T1000 (cell line): Measurements from ENCODE around the gene DAPK1.
A peak's percentile ranks its signal among the peaks of the same experiment; 100 is the strongest.

Experiments
- DNase-seq: peaks from one replicate; lab custom pipeline; 2025; ENCODE audit warnings: mixed read lengths; lab: John Stamatoyannopoulos, UW

DAPK1 gene

DNA sequence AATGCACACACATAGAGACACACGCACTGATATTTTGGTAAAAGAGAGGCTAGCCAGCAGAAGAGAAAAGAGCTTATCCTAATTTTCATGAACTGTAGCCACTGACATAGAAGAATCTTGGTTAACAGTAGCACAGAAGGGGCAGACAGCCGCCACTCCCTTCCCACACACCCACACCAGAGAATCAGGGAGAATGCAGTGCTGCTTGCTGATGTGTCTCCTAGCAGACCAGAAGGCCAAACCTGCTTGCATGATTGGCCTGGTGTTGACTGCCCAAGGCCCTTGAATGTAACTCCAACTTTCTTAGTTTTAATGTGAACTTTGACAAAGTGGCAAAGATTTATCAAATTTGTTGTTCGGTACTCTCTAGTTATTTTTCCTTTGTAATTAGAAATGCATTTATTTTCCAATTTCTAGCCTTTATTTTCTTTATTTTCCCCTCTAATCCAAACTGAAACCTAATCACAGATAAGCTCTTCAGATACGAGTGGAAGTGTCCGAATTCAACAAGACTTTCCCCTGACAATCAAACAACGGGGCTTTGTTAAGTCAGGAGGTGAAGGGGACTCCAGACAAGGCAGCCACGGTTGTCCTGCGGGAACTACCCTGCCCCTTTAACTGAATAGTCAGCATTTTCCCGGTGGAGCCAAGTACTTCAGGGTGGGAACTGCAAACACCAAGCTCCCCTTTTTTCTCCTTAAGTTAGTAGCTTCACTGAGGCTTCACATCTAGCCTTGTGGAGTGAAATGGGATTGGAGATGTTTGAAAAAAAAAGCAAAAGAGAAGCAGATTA lies 146.3 kb downstream of the DAPK1 start:
- no peak for DNase-seq

DNA sequence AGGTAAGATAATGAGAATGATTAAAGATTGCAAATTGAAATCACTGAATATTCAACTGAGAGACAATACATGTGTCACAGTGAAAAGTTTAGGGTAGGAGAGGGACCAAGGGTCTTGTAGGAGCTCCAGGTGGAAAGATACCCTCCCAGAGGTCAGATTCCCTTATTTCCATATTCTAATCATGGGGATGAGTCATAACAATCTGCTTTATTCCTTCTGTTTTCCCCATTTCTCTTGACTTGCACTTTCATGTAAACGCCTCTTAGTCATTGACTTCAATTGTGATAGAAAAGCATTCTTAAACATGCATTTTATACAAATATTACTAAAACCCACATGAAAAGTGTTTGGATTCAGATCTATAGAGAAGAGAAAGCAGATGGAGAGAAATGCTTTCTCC lies 147.0 kb downstream of the DAPK1 start:
- no peak for DNase-seq

DNA sequence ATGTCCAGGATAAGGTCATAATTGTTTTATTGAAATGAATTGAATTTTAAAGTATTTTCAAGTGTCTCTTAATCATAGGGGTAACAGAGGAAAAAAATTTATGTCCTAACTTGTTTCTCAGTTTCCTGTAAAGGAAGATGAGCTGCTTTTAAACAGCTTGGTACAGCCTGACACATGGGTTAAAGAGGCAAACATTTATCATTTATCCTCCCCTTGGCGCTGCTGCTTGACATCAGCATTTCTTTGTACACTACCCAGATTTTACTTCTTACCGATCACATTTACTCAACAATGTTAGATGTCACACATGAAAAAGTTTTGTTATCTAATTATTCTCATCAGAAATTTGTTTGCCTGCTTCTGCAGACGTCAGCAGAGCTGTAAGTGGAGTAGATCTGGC lies 148.9 kb downstream of the DAPK1 start:
- DNase-seq = no peak

DNA sequence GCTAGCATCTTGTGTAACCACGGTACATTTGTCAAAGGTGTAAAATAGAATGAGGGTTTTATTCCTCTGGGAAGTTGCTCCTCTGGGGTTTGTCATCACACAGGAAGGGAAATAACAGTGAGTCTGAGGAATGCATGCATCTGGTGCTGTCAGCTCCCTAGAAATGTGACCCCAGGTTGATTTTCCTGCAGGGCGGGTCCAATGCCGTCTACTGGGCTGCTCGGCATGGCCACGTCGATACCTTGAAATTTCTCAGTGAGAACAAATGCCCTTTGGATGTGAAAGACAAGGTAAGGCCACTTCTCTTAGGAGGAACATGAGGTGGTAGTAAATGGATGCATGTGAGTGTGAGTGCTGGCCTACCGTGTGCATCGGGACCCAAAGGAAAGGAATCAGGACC lies 149.4 kb downstream of the DAPK1 start:
- DNase-seq = no peak

DNA sequence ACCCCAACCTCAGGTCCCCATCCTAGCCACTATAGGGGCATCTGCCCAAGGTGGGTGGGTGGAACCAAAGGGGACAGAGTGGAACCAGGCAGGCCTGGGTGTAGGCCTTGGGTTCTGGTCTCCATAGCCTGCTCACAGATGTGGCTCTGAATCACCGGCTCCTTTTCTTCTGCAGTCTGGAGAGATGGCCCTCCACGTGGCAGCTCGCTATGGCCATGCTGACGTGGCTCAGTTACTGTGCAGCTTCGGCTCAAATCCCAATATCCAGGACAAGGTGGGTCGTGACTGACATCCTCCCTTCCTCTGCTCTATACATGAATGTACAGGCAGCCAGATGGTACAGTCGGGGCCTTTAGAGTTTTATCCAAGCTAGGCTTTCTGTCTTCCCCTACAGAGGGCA lies 150.9 kb downstream of the DAPK1 start:
- no peak for DNase-seq

DNA sequence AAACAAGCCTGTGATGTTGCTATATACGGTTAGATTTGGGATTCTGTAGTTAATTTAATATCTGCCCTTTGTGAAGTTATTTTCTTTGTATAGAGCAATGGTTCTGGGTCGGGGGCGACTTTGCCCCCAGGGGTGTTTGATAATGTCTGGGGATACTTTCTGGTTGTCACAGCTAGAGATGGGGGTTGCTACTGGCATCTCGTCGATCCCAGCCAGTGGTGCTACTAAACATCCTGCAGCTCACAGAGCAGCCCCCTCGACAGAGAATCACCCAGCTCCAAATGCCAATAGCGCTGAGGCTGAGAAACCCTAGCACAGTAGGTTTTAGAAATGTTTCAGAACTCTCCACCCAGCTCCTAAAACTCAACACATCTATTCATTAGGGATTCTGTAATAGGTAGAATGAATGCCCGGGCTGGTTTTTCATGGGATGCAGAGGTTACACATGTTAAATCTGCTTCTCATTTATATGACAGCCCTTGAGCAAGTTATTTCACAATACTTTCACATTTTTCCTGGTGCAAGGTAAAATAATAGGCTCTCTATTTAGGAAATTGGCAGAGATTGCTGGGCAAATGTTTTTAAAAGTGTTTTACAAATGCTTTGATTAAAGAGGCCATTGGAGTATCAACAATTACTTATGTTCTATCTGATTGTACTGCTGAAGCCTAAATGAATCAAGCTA lies 153.1 kb downstream of the DAPK1 start:
- no peak for DNase-seq

DNA sequence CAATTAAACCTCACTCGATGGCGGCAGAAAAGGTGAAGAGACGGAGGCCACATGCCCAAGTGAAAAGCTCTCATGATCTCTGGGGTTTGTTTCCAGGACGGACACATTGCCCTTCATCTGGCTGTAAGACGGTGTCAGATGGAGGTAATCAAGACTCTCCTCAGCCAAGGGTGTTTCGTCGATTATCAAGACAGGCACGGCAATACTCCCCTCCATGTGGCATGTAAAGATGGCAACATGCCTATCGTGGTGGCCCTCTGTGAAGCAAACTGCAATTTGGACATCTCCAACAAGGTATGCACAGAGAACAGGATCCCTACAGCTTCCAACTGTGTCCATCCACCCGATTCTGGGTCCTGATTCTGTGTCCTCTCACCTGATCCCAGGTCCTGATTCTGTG lies 153.8 kb downstream of the DAPK1 start:
- DNase-seq = no peak

DNA sequence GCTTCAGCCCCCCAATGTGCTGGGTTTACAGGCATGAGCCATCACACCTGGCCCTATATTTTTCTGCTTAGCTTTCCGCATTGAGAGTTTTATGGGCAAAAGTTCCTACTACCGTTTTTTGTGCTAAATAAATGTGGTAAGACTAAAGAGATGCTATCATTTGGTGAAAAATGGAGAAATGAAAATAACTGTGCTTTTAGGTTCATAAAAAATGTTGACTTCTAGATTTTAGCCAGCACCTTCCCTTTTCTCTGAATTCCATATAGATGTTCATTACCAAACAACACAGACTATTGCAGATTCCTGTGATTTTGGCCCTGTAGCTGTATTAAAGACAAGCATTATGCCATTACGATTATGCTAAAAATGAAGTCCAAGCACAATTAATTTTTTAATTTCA lies 156.3 kb downstream of the DAPK1 start:
- DNase-seq = no peak

DNA sequence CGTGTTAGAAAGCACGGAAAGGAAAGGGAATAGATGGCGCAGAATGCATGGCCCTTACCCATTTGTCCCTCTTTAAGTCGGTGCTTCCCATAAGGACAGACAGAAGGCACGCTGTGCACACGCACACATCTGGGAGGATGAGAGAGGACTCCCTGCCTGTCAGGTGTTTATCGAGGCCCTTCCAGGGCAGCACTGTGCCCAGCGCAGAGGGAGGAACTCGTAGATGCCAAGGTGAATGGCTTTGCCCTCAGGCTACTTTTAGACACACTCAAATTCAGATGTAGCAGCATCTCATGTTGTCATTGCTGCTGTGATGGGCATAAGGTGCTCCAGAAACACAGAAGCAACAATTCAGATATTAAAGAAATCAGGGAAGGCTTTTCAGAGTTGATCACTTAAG lies 158.1 kb downstream of the DAPK1 start:
- no peak for DNase-seq

DNA sequence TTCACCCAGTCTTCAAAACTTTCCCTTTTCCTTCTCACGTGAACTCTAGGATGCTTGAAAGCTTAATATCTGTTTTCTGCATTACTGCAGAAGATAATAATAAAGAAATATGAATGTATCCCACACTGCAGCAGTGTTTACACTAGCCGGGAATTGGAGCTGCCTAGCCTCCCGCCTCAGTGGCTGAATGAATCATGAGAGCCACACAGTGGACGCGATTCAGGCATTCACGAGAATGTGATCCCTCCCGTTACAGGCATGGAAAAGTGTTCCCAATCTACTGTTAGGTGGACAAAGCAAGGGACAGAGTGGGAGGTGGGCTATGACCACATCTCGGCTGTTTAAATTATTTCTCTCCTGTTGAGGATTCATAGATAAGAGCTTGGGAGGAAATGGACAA lies 158.8 kb downstream of the DAPK1 start:
- DNase-seq = no peak

DNA sequence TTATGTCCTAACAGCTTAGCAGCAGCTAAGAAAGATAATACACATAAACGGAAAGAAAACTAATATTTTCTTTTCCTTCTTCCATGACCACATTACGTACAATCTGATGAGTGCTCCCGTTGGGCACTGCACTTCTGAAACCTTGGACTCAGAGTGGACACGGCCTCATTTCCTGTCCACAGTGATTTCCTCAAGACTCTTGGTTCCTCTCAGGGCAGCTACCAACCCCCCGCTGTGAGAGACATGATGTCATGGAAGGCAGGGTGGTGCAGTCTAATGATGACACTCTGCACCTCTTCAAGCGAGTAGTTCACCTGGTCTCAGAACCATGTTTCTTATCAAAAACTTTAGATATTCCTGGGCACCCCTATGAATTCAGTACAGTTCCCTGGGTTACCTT lies 159.5 kb downstream of the DAPK1 start:
- DNase-seq = no peak

DNA sequence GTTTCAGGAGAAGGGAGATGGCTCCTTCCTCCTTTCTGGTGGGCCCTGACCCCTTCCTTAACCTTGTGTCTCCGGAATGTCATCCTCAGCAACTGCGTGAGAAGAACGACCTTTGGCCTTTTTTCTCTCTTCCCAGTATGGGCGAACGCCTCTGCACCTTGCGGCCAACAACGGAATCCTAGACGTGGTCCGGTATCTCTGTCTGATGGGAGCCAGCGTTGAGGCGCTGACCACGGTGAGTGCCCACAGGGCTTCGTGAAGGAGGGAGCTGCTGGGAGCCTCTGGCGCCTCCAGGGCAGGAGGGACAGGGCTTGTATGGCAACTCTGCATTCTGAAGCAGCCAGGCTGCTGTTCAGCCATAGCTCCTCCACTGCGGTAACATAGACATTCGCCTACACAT lies 160.2 kb downstream of the DAPK1 start:
- no peak for DNase-seq

DNA sequence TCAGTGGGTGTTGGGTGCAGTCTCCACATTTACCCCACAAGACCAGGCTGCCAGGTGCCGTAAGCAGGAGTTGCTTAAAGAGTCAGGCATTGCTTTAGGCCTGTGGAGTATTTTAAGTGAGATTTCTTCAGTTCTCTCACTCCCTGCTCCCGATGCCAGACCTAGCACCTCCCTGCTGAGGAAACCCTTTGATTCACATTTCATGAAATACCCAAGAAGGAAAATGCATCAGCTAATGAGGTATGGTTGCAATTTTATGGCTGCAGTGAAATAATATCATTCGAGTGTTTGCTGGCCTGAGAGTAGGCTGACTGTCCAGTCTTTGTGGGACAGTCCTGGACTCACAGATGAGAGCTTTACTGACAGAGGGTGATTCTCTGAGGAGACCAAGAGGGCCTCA lies 160.8 kb downstream of the DAPK1 start:
- DNase-seq = no peak

DNA sequence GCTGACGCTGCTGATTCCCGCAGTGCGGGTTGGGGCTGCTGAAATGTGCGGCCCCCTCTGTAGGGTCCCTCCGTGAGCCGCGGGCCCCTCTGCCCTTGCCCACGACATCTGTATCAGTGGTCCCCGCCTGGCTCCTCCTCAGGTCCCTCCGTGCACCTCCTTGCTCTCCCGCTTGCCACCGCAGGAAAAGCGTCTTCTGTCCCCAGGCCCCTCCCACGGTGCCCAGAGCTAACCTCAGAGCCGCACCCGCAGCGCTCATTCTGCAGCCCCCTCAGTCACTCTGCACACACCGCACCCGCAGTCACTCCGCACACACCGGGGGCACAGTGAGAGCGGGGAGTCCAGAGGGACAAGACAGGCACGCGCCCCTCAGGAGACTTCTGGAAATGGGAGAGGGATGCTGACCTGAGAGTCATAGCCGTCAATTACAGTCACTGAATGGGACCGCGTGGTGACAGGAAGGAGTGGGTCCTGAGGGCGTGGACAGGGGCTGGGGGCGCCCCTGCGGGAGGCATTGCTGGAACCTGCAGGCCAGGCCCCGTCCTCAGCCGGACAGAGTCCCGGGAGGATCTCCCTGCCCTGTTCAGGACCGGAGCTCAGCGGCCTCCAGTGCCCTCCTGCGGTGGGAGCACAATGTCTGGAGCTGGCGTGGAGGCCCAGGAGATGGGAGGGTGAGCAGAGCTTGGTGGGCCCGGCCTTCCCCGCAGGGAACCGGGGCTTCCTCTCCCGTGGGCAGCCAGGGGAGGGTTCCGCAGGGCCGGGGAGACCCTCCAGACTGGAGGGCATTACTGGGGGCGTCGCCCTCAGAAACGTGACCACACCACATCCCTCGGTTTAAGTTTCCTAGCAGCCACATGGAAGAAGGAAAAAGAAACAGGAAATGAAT lies 162.1 kb downstream of the DAPK1 start:
- no peak for DNase-seq

DNA sequence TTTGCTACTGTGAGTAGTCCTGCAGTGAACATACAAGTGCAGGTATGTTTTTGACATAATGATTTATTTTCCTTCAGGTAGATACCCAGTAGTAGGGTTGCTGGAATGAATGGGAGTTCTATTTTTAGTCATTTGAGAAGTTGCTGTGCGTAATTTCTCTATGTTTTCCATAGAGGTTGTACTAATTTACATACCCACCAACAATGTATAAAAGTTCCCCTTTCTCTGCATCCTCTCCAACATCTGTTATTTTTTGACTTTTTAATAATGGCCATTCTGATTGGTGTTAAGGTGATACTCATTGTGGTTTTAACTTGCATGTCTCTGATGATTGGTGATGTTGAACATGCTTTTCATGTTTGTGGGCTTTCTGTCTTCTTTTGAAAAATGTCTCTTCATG lies 163.6 kb downstream of the DAPK1 start:
- DNase-seq = no peak

DNA sequence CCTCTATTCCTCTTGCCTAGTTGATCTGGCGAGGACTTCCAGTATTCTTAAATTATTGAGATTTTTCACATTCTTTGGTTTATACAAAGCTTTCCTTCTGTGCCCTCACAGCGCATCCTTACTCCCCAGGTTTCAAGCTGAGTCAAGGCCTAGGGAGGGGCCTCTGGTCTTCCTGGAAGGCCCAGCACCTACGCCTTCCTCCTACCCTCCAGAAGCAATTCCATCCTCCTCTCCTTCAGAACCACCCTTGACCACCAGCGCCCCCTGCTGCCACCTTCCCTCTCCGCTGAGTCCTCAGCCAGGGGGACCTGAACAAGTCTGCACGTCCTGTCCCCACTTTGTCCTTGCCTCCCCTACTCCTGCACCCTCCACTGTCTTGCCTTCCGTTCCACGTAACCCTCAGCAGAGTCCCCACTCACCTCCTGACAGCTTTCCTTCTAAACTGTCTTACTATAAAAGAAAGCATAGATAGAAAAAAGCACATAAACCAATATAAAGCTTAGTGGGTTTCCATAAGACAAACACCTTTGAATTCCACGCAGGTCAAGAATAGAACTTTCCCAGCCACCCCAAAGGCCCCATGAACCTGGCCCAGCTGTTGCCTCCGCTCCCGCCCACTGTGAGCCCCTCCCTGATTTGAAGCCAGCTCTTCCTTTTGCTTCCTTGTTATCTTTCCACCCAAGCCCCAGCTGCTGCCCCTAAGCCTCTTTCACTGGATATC lies 165.3 kb downstream of the DAPK1 start:
- peak; percentile 69 for DNase-seq

DNA sequence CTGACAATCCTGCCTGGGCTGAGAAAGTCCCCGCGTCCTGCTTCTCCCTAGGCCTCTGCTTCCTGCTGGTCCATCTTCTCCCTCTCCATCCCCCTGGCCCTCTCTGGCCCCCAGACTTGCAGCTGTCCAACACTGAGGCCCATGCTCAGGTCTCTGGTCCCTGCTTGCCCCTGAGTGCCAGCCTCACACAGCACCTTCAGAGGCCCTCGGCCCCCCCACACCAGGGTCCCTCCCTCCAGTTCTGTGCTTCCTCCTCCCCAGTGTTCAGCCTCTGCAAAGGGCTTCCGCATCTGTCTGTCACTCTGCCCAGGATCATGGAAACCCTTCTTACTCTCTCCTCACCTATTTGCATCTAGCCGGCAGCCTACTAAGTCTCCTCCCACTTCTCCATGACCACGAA lies 165.9 kb downstream of the DAPK1 start:
- DNase-seq = no peak

DNA sequence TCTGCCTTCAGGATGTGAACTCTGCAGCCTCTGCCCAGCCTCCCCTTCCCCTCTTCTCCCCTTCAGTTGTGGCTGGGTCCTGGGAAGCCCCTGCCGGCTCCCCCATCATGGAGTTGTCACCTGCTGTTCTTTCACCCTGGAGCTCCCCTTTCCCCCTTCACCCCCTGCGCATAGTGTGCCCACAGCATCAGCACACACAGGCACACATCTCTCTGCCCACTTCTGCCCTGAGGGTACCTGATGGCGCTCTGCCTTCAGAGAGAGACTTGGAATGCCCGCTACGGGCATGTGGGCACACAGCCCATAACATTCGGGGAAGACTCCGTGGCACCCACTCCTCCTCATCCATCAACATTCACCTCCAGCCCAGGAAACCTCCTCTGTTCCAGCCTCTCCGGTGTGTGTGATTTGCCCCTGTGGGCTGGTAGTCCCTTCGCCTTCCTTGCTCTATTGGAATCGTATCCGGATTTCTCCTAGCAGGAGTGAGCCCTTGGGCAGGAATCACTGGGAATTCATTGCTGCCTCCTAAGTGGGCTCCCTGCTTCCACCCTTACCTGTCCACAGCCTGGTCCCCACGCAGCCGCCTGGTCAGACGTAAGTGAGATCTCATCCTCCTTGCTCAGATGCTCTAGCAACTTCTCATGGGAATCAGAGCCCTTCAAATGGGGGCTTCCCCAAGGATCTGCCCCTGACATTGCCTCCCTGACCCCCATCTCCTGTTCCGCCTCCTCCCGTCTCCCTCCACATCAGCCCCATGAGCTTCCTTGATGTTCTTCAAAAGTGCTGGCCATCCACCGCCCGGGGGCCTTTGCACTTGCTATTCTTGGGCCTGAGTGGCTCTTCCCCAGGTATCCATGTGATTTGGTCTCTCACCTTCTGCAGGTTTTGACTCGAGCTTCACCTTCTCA lies 166.7 kb downstream of the DAPK1 start:
- DNase-seq = no peak

DNA sequence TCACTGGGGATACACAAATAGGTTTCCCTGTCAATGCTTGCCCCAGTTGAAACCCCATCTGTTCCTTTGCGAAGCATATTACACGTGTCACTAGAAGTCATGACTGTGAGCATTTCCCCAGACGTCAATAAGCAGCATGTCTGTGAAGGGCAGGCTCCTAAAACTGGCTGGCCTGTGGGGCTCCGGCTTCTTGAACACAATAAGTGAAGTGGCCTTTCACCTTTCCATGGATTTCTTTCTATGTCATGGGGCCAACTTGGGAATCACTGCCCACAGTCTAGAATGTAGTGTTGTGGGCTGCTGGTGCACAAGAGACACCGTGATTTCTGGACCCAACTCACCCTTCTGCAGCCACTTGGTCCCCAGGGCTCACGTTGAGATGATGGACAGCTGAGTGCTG lies 167.8 kb downstream of the DAPK1 start:
- DNase-seq = no peak

DNA sequence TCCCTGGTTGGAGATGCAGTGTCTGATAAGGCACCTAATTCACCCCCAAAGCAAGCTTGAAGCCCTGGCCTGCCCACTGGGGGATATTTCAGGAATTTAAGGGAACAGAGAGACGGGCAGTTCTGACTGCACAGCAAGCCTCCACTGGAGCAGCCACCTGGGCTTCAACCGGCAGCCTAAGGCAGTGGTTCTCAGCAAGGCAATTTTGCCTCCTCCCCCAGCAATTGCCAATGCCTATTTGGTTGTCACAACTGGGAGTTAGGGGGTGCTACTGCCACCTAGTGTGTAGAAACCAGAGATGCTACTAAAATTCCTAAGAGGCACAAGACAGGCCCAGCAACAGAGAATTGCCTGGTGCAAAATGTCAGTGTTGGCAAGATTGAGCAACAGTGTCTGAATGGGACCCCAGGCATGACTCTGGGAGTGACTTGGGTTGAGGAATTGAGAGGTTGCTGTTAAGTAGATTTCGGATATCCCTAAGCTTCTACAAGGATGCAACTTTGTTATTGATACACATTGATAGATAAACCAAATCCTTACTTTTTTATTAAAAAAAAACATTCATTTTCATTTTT lies 169.6 kb downstream of the DAPK1 start:
- DNase-seq = no peak

DNA sequence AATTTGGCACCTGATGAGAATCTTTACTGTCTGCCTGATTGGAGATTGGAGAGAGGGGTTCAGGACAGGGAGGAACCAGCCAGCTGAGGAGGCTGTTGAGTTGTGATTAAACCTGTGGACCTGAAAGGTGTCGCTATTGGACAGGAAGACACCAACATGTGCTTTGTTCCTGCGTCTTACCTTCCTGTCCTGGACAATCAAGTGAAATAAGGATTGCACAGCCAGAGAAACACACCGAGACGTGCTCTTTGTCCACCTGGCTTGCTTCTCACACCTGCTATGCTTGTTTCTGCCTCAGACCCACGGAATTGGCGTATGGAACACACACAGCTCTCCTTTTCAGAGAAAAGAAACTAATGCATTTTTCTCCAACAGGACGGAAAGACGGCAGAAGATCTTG lies 170.6 kb downstream of the DAPK1 start:
- no peak for DNase-seq
